Mucosa of rectum (tissue), 2 donors: ENCODE data around the gene EMID1.

Experiments used
- H3K27ac ChIP-seq, 2 donors: one replicate each; pipeline ENCODE4 v1.7.0; 2013; ENCODE audit warnings: inconsistent platforms in 2 of 2, low read depth in 2 of 2, low read length in 2 of 2
- H3K27me3 ChIP-seq, 2 donors: one replicate each; pipeline ENCODE4 v1.7.0; 2013; ENCODE audit warnings: low read length in 2 of 2; ENCODE audit not compliant: control insufficient read depth in 2 of 2, insufficient read depth in 2 of 2
- H3K36me3 ChIP-seq, 2 donors: one replicate each; pipeline ENCODE4 v1.7.0; 2013; ENCODE audit warnings: low read length in 2 of 2; ENCODE audit not compliant: control insufficient read depth in 2 of 2, insufficient read depth in 2 of 2
- H3K4me1 ChIP-seq, 2 donors: one replicate each; pipeline ENCODE4 v1.7.0; 2013; ENCODE audit warnings: low read length in 2 of 2, mild to moderate bottlenecking in 1 of 2; ENCODE audit not compliant: control insufficient read depth in 2 of 2, insufficient read depth in 2 of 2
- H3K4me3 ChIP-seq, 2 donors: one replicate each; pipeline ENCODE4 v1.7.0; 2013; ENCODE audit warnings: low read length in 2 of 2
- H3K9ac ChIP-seq, 2 donors: one replicate each; pipeline ENCODE4 v1.7.0; 2013; ENCODE audit warnings: low read length in 2 of 2, low read depth in 1 of 2, mild to moderate bottlenecking in 1 of 2
- H3K9me3 ChIP-seq, 2 donors: one replicate each; pipeline ENCODE4 v1.7.0; 2013; ENCODE audit warnings: low read length in 2 of 2; ENCODE audit not compliant: control insufficient read depth in 2 of 2
- donor health status: healthy.
- donor health status: Normal muscosa, but diverticular disease.

Gene EMID1

DNA sequence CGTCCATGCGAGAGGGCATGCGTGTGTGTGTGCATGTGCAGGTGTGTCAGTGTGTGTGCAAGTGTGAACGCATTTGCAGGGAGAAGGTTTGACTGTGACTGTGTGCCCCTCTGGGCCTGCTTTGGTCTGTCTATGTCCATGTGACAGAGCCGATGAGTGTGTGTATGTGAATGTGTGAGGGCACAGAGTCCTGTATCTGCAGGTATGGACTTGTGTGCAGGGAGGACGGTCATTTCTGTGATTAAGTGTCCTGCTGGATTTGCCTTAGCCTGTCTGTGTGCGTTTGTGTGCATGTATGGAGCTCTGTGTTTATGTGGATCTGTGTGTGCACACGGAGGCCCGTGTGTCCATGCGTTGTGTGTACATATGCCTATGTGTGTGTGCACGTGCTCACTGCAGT, 5.4 kb downstream of the EMID1 start:
- Histone ChIP-seq H3K9me3 (no peaks in the 10 kb centered on the region), H3K9ac (no peak overlapping the region), H3K36me3 (no peaks in the 10 kb centered on the region), H3K27me3 (peaks cover 5 to 9% of the 10 kb centered on the region in 2 donors), H3K4me1 (peaks cover 2 to 4% of the 10 kb centered on the region in 2 donors), H3K4me3 (no peak overlapping the region), H3K27ac (no peak overlapping the region)

DNA sequence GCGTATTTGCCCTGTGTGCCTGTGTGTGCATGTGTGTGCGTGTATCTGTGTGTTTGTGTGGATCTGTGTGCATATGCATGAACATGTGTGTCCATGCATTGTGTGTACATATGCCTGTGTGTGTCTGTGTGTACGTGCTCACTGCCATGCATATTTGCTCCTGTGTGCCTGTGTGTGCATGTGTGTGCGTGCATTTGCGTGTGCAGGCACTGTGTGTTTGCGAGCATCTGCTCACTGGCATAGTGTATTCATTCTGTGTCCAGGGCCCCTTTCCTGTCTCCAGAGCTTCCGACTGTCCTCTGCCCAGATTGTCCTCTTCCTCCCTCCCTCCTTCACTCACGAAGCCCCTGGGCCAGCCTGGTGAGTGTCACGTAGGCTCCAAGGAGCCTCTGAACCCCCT, 5.8 kb downstream of the EMID1 start:
- Histone ChIP-seq H3K27me3 (peaks cover 2 to 5% of the 10 kb centered on the region in 2 donors), H3K9me3 (no peaks in the 10 kb centered on the region), H3K36me3 (no peaks in the 10 kb centered on the region), H3K4me3 (no peak overlapping the region), H3K9ac (no peak overlapping the region), H3K4me1 (no peaks in the 10 kb centered on the region), H3K27ac (no peak overlapping the region)

DNA sequence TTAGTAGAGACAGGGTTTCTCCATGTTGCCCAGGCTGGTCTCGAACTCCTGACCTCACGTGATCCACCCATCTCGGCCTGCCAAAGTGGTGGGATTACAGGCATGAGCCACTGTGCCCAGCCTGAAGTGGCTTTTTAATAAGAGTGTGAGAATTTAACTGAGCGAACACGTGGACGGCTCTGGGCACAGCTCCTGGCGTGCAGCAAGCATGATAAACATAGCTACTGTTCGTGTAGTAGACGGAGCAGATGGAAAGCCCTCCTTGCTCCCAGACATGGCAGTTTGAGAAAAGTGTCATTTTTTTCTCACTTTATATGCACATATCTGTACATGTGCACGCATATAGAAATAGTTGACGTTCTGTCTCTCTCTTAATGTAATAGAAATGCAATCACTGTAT, 7.0 kb downstream of the EMID1 start:
- no peak overlapping the region for H3K9ac ChIP-seq

DNA sequence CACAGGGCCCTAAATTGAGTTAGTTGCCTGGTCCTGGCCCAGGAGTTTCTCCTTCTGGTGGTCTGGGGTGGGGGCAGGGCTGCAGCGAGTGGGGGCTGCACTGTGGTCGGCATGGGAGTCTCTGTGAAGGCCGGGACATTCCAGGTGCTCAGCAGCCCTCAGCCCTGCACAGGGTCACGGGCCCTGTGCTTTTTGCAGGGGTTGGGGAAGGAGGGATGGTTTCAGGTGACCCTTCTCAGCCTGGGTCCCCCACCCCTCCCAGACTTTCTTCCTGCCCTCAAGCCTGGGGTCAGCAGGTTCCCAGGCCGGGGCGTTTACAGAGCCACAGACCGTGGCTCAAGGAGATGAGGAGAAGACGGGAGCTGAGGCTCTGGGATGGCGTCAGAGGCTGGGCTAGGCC, 7.8 kb downstream of the EMID1 start:
- no peaks in the 10 kb centered on the region for H3K27me3 ChIP-seq
- no peaks in the 10 kb centered on the region for H3K36me3 ChIP-seq
- H3K9ac ChIP-seq, result no peak overlapping the region
- H3K4me1 ChIP-seq, result no peaks in the 10 kb centered on the region
- H3K9me3 ChIP-seq, result no peaks in the 10 kb centered on the region
- no peak overlapping the region for H3K4me3 ChIP-seq
- H3K27ac ChIP-seq, result no peak overlapping the region

More for the DNA sequence above, 7.0 kb downstream of the EMID1 start:
- H3K36me3 ChIP-seq, result no peaks in the 10 kb centered on the region
- no peaks in the 10 kb centered on the region for H3K27me3 ChIP-seq
- no peak overlapping the region for H3K4me3 ChIP-seq
- H3K9me3 ChIP-seq, result no peaks in the 10 kb centered on the region
- no peak overlapping the region for H3K27ac ChIP-seq
- no peaks in the 10 kb centered on the region for H3K4me1 ChIP-seq

DNA sequence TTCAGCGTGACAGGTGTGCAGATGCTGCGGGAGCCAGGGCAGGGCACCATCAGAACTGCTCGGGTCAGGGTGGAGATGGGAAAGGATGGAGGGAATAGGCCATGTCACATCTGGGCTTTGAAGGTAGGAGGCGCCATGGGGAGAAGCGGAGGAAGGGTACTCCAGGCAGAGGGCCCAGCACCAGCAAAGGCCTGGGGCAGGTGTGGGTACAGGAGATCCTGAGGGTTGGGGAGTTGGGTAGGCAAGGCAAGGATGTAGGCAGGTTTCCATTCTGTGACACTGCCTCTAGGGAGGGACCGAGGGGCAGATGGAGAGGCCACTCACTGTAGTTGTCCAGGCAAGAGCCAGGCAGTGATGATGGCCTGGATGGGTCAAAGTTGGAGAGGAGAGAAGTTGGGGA, 8.5 kb downstream of the EMID1 start:
- Histone ChIP-seq H3K4me3 (no peak overlapping the region), H3K9ac (no peak overlapping the region), H3K9me3 (no peaks in the 10 kb centered on the region), H3K36me3 (no peaks in the 10 kb centered on the region), H3K27ac (no peak overlapping the region), H3K4me1 (no peaks in the 10 kb centered on the region), H3K27me3 (no peaks in the 10 kb centered on the region)

DNA sequence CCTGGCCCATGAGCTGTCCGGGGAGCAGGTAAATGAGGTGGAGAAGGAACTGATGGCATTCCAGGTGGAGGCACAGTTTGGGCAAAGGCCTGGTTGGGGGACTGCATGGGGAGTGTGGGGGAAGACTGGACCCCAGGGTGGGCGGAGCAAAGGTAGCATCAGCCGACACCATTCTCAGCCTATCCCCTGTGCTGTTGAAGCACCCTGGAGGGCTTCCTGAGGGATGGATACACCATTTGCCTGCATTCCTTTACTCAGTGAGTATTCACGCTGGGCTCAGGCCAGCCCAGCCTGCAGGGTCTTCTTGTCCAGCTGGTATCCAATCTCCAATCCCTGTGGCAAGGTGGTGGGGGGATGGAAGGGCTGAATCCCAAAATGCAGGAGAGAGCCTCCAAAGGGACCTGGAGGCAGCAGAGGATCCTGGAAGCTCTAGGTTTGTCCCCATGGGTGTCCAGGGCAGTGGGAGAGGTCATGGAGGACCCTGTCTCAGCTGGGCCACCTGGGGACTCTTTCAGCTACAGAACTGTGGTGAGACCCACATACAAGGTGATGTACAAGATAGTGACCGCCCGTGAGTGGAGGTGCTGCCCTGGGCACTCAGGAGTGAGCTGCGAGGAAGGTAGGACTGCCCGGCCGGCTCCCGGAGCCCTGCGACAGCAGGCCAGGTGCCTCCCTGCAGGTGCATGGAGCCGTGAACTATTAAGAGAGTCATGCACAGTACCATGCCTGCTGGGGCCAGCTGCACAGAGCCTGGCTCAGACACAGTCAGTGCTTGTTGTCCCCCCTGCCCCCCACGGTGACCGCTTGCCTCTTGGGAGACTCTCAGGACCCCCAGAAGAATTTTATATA, 9.5 kb downstream of the EMID1 start:
- no peaks in the 10 kb centered on the region for H3K27me3 ChIP-seq
- H3K9ac ChIP-seq, result no peak overlapping the region
- H3K4me1 ChIP-seq, result peaks cover 0 to 4% of the 10 kb centered on the region in 2 donors
- H3K9me3 ChIP-seq, result no peaks in the 10 kb centered on the region
- no peak overlapping the region for H3K27ac ChIP-seq
- no peak overlapping the region for H3K4me3 ChIP-seq
- H3K36me3 ChIP-seq, result no peaks in the 10 kb centered on the region

DNA sequence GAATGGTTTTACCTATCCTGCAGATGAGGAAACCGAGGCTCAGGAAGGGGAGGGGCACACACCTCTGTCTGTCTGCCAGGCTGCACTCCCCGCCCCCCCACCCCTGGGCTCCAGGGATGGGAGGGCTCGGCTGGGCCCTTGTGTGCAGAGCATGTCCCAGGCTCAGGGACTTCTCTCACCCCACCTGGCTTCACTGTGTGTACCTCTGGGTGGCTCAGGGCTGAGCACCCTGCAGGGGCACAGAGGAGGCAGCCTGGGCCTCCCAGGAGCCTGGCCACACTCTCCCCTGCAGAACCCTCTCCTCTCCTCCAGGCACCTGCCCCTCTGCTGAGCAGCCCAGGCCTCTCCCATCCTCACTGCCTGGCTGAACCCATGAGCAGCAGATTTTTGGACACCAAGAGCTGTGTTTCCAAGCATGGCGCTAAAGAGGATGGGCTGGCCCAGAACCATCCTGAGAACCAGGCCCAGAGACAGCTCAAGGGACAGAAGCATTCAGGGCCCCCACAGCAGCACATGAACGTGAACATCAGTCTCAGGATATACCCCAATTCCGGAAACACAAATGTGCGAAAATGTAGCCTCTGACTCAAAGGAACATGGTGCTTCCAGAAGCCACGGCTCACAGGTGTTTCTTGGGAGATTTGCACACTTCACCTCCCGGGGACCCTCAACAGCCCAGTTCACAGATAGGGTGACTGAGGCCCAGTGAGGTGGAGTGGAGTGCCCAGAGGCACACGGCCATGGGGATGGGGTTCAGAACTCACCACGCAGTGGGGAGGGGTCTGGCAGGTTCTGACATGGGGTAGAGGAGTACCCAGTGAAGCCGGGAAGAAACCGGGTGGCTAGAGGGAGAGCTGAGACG, 10.5 kb downstream of the EMID1 start:
- H3K9ac ChIP-seq, result no peak overlapping the region
- no peaks in the 10 kb centered on the region for H3K9me3 ChIP-seq
- no peak overlapping the region for H3K27ac ChIP-seq
- no peaks in the 10 kb centered on the region for H3K36me3 ChIP-seq
- no peaks in the 10 kb centered on the region for H3K27me3 ChIP-seq
- H3K4me1 ChIP-seq, result peaks cover 0 to 4% of the 10 kb centered on the region in 2 donors
- H3K4me3 ChIP-seq, result no peak overlapping the region

DNA sequence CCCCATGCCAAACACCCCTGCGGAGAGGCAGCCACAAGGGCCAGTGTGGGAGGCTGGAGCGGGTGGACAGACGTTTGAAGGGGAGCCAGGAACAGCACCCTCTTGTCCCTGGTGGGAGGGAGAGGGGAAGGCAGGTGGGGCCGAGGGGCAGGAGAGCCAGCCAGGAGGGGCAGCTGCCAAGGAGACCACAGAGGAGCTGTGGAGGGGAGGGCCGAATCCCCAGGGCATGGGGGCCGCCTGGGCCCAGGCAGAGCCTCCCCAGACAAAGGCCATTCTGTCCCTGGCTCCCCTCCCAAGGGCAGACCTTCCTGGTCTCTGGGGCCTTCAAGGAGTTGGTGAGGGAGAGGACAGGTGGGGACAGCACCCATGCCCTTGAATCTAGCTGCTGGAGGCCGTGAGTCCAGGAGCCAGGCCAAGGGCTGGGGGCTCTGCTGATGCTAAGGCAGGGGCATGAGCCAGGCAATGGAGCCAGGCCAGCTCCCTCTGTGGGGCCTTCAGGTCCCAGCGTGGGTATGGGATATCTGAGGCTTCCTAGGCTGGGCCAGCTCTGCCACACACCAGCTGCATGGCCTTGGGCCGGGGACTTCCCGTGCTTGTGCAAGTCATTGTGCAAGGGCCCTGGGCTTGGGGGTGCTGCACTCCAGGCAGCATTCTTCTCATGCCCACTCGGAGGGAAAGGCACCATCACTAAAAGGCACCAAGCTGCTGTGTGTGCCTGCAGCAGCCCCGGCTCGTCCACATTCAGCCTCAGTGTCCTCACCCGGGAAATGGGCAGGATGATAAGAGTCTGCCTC, 11.4 kb downstream of the EMID1 start:
- Histone ChIP-seq H3K27ac (no peak overlapping the region), H3K9me3 (no peaks in the 10 kb centered on the region), H3K9ac (no peak overlapping the region), H3K36me3 (no peaks in the 10 kb centered on the region), H3K27me3 (no peaks in the 10 kb centered on the region), H3K4me3 (no peak overlapping the region), H3K4me1 (peaks cover 0 to 4% of the 10 kb centered on the region in 2 donors)

DNA sequence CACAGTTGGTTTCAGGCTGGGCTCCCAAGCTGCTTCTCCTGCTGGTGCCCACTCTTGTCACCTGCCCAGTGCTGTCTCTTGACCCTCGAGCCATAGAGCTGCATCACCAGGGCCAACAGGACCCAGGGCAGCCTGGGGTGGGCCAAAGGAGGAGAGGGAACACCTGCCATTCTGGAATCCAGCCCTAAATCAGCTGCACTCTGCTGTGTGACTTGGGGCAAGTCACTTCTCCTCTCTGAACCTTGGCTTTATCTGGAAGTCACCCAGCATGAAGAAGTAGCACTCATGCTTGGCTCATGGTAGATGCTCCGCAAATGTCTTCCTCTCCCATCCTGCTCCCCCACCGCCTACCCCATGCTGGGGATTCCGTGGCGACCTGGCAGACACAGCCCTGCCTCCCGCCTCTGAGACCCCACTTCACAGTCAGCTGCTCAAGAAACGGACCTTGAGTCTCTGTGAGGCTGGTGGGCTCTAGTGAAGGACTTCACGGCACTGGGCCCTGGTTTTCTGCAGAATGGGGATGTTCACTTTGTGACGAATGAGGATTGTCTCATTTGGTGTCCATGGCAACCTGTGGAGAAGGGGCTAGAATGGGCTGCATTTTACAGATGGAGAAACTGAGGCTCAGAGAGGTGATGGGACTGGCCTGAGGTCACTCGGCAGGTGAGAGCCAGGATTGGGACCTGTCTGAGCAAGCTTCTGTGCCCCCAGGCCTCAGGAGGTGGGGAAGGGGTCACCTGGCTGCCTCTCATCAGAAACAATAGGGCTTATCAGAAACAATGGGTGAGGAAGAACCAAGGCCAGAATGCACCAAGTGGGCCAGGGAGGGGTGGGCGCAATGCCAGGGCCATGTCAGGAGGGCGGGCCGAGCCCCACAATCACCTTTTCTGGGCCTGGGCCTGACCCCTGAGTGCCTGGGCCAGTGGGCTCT, 12.4 kb downstream of the EMID1 start:
- Histone ChIP-seq H3K9ac (no peak overlapping the region), H3K27ac (no peak overlapping the region), H3K36me3 (no peaks in the 10 kb centered on the region), H3K27me3 (no peaks in the 10 kb centered on the region), H3K4me3 (no peak overlapping the region), H3K9me3 (no peaks in the 10 kb centered on the region), H3K4me1 (peaks cover 0 to 4% of the 10 kb centered on the region in 2 donors)
